ENCODE data around the gene HOXD1. TPM values are rescaled to one million over a fixed set of nuclear protein-coding genes. Genes with fewer than 3 reads are reported as not detected.

HOXD1 gene
- total RNA-seq, 1 experiment from 2014 or later, result not detected

DNA sequence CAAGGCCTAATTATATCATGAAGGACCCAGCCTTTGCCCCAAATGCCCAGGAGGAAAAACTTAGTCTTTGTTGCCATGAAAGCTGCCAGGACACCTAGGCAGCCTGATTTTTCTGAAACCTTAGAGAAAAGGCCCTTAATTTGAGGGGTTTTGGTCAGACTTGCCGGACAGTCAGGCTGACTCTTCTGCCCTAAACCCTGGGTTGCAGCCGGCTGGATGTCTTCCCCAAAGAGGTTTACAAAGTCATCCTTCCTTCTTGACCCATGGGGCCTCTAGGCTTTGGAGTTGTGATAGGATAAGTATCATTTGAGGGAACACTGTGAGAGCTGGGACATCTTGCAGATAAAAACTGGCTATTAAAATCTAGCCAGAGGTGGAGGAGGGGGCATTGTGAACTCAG, 2.4 kb upstream of the HOXD1 start:
- no peaks in the 10 kb centered on the region for H3K9me3 ChIP-seq (ENCODE audit: control insufficient read depth, low read depth, low read length)
- peaks cover 2% of the 10 kb centered on the region for H3K23me2 ChIP-seq (ENCODE audit: insufficient read length, low read depth, low read length, poor library complexity, severe bottlenecking)
- no peak overlapping the region for H3T11ph ChIP-seq (ENCODE audit: low read length)
- no peak overlapping the region for H2BK20ac ChIP-seq (ENCODE audit: low read depth, low read length, poor library complexity, severe bottlenecking)
- Mint-ChIP-seq H3K36me3 (ENCODE audit: insufficient read depth in 1 of 3, low read depth in 3 of 3) (no peaks in the 10 kb centered on the region), H3K4me3 (no peak overlapping the region; a peak in 1 of 5 replicates), H3K27ac (no peak overlapping the region; a peak in 1 of 7 replicates), H3K4me1 (peaks cover 11 to 20% of the 10 kb centered on the region in 2 experiments), H3K9me3 (peaks cover 0 to 3% of the 10 kb centered on the region in 2 experiments; a peak in 1 of 5 replicates), H3K27me3 (ENCODE audit: low read depth) (peaks cover 98% of the 10 kb centered on the region)
- no peak overlapping the region for H3K18ac ChIP-seq (ENCODE audit: insufficient read length, low read depth, low read length)
- H4K8ac ChIP-seq (replicated peaks; ENCODE audit: insufficient read length, low read depth, low read length), result no peak overlapping the region
- no peak for DNase-seq
- no peak overlapping the region for H3K4ac ChIP-seq (ENCODE audit: low read depth, low read length)
- H3K27me3 ChIP-seq (ENCODE audit: insufficient read depth, low read length), result peaks cover 80% of the 10 kb centered on the region
- no peak overlapping the region for H2AFZ ChIP-seq (ENCODE audit: low read length)
- no peak overlapping the region for H3K14ac ChIP-seq (ENCODE audit: insufficient read depth, low read length)
- no peaks in the 10 kb centered on the region for H3K79me1 ChIP-seq (ENCODE audit: insufficient read depth, low read depth, low read length, poor library complexity, severe bottlenecking)
- H3K23ac ChIP-seq (ENCODE audit: insufficient read length, low read depth, low read length), result no peak overlapping the region
- H4K91ac ChIP-seq (ENCODE audit: insufficient read length, low read depth, low read length), result no peak overlapping the region
- WGBS (ENCODE audit: extremely low coverage, insufficient read length, low lambda C conversion rate), result no CpG with 5 or more reads among the region's 2 CpGs
- no peak for TF ChIP-seq CTCF (conservative IDR thresholded peaks at IDR 0.05)
- H2AK5ac ChIP-seq (ENCODE audit: insufficient read length, low read length), result no peak overlapping the region
- no peaks in the 10 kb centered on the region for H3K79me2 ChIP-seq (ENCODE audit: insufficient read depth, low read length)
- no peaks in the 10 kb centered on the region for H4K20me1 ChIP-seq (ENCODE audit: control insufficient read depth, insufficient read depth, insufficient read length)
- H2BK12ac ChIP-seq (ENCODE audit: insufficient read length, low read depth, low read length), result no peak overlapping the region
- H2BK120ac ChIP-seq (ENCODE audit: low read depth, low read length, poor library complexity, severe bottlenecking), result no peak overlapping the region
- H3K9ac ChIP-seq (ENCODE audit: extremely low read depth, insufficient read length, low read length), result no peak overlapping the region
- no peak overlapping the region for H3K4me2 ChIP-seq (ENCODE audit: insufficient read depth, insufficient read length, low read length)
- peaks cover 3% of the 10 kb centered on the region for H3K4me1 ChIP-seq (ENCODE audit: insufficient read depth, low read length)
- H3K56ac ChIP-seq (ENCODE audit: insufficient read length, low read depth, low read length), result no peak overlapping the region
- H2BK5ac ChIP-seq (ENCODE audit: insufficient read length, low read length), result no peak overlapping the region
- H3K27ac ChIP-seq (ENCODE audit: insufficient read length, low read depth, low read length), result no peak overlapping the region
- H2BK15ac ChIP-seq (ENCODE audit: low read depth, low read length), result no peak overlapping the region
- H4K5ac ChIP-seq (ENCODE audit: insufficient read length, low read depth, low read length), result no peak overlapping the region
